Caco-2 (cell line): ENCODE results near the gene POU1F1. TPM values are rescaled to one million over a fixed set of nuclear protein-coding genes. Genes with fewer than 3 reads are reported as not detected.
"Not testable (repeated sequence)": the region's sequence is repeated elsewhere in the genome, so short reads cannot be mapped to it uniquely, and the experiment has no call there.

Source experiments
- BruUV-seq: library from RNA; stranded (reverse); fragments of 400-500 nt; replicated peaks from 2 replicates; lab custom pipeline; 2021; lab: Mats Ljungman, UMichigan
- CTCF ChIA-PET: fragments of 300-600 bp; sonication (Branson Sonifier 250); formaldehyde crosslinking; loops from one replicate; lab custom pipeline; 2022; ENCODE audit warnings: antibody characterized with exemption; lab: Charles Lee
- POLR2A ChIA-PET: fragments of 300-600 bp; sonication (Branson Sonifier 250); formaldehyde crosslinking; loops from one replicate; lab custom pipeline; 2022; ENCODE audit warnings: antibody characterized with exemption; lab: Charles Lee
- DNase-seq, 2 experiments: peaks; one replicate each; pipeline versions ENCODE4 v3.0.0 to v3.0.0-alpha.2; 2020 to 2022
- H3K27me3 ChIP-seq: replicated peaks from 2 replicates; pipeline ENCODE4 v1.6.0; 2011; ENCODE audit warnings: low read length; ENCODE audit not compliant: control insufficient read depth, insufficient read depth
- H3K36me3 ChIP-seq: 2 replicates; pipeline ENCODE4 v1.5.1; 2011; ENCODE audit warnings: low read length; ENCODE audit not compliant: control insufficient read depth, insufficient read depth
- H3K4me1 ChIP-seq: fragments of 250-450 bp; sonication (Bioruptor Pico); 2 replicates; pipeline ENCODE4 v1.5.1; 2020; ENCODE audit warnings: mild to moderate bottlenecking
- H3K4me3 ChIP-seq: 2 replicates; pipeline ENCODE4 v1.5.1; 2011; ENCODE audit warnings: low read depth, mild to moderate bottlenecking, control low read depth, low read length
- H3K9me3 ChIP-seq: fragments of 250-450 bp; sonication (Bioruptor Pico); 2 replicates; pipeline ENCODE4 v1.5.1; 2020; ENCODE audit warnings: mild to moderate bottlenecking, moderate library complexity
- H3K27ac Mint-ChIP-seq: one replicate; pipeline ENCODE4 v1.8.0; 2022; ENCODE audit warnings: mixed read lengths; ENCODE audit not compliant: unreplicated experiment
- H3K27me3 Mint-ChIP-seq: one replicate; pipeline ENCODE4 v1.8.0; 2022; ENCODE audit warnings: mixed read lengths; ENCODE audit not compliant: insufficient read depth, unreplicated experiment
- H3K36me3 Mint-ChIP-seq: one replicate; pipeline ENCODE4 v1.8.0; 2022; ENCODE audit warnings: mild to moderate bottlenecking, mixed read lengths; ENCODE audit not compliant: insufficient read depth, unreplicated experiment
- H3K4me1 Mint-ChIP-seq: one replicate; pipeline ENCODE4 v1.8.0; 2022; ENCODE audit warnings: low read depth, mixed read lengths; ENCODE audit not compliant: unreplicated experiment
- H3K4me3 Mint-ChIP-seq: one replicate; pipeline ENCODE4 v1.8.0; 2022; ENCODE audit warnings: mild to moderate bottlenecking, moderate library complexity, mixed read lengths; ENCODE audit not compliant: unreplicated experiment
- H3K9me3 Mint-ChIP-seq: one replicate; pipeline ENCODE4 v1.8.0; 2022; ENCODE audit warnings: mixed read lengths; ENCODE audit not compliant: unreplicated experiment
- CTCF ChIP-seq, 2 experiments: fragments of 200-600 bp in 1 of 2; IDR thresholded peaks; 1 replicate in 1 of 2; 2 replicates in 1 of 2; pipeline versions ENCODE4 v1.5.1 to v1.8.0; 2011 to 2022; ENCODE audit warnings: antibody characterized with exemption in 1 of 2, control low read depth in 1 of 2, inconsistent platforms in 1 of 2, low read depth in 1 of 2, low read length in 1 of 2, mild to moderate bottlenecking in 1 of 2, moderate library complexity in 1 of 2; ENCODE audit not compliant: insufficient read depth in 1 of 2, severe bottlenecking in 1 of 2, unreplicated experiment in 1 of 2
- intact Hi-C: fragments of 100-400 bp; cut with micrococcal nuclease; formaldehyde crosslinking; loops from one replicate; pipeline ENCODE4 v1.10.0; 2022; ENCODE audit not compliant: unreplicated experiment
- total RNA-seq: library from RNA; stranded (reverse); gene quantifications from 2 replicates; pipeline ENCODE4 v1.2.3, GENCODE V29; 2022

Gene POU1F1
- total RNA-seq, 1 experiment from 2014 or later, result not detected

DNA sequence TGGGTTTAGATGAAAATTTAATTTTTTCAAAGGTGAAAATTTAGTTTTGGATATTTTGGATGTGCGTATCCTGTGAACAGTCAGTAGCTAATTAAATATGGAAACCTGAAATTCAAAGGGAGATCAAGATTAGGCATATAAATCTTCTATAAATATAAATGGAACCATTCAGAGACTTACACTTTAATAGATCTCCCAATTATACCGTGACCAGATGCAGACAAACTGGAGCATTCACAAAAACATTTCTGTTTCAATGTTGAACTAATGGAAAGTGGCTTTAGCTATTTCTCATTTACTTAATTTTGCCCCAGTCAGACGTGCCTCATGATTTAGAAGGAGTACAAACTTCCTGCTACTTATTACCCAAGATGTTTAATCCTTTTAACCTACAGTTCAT lies 29.1 kb upstream of the POU1F1 start:
- H3K4me3 Mint-ChIP-seq, result no peak overlapping the region
- Histone ChIP-seq H3K4me1 (no peaks in the 10 kb centered on the region), H3K4me3 (no peak overlapping the region), H3K27me3 (no peaks in the 10 kb centered on the region), H3K9me3 (no peaks in the 10 kb centered on the region), H3K36me3 (no peaks in the 10 kb centered on the region)
- BruUV-seq, result no TSS peak
- H3K27me3 Mint-ChIP-seq, result no peaks in the 10 kb centered on the region
- H3K9me3 Mint-ChIP-seq, result no peaks in the 10 kb centered on the region
- ChIA-PET POLR2A (no interaction called here), CTCF (no interaction called here)
- intact Hi-C loops, result no loop called here
- H3K4me1 Mint-ChIP-seq, result no peaks in the 10 kb centered on the region
- DNase-seq, result no peak
- no peak overlapping the region for H3K27ac Mint-ChIP-seq
- no peaks in the 10 kb centered on the region for H3K36me3 Mint-ChIP-seq
- TF ChIP-seq CTCF (IDR thresholded peaks at IDR 0.05; ENCODE audit: insufficient read depth in 1 of 2, low read depth in 1 of 2, low read length in 1 of 2, severe bottlenecking in 1 of 2, unreplicated experiment in 1 of 2), result no peak

DNA sequence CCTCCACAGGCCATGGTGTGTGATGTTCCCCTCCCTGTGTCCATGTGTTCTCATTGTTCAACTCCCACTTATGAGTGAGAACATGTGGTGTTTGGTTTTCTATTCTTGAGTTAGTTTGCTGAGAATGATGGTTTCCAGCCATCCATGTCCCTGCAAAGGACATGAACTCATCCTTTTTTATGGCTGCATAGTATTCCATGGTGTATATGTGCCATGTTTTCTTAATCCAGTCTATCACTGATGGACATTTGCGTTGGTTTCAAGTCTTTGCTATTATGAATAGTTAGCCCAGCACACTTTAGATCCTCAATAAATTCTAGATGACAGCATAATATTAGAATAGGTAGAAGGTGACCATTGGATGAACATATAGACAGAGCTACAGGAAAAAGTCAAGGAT lies 28.6 kb upstream of the POU1F1 start:
- H3K4me3 Mint-ChIP-seq, H3K36me3 Mint-ChIP-seq, H3K9me3 Mint-ChIP-seq, intact Hi-C loops, CTCF ChIA-PET, H3K27me3 Mint-ChIP-seq, DNase-seq, H3K27me3 ChIP-seq, POLR2A ChIA-PET, H3K36me3 ChIP-seq, BruUV-seq, H3K4me1 ChIP-seq, H3K4me3 ChIP-seq, H3K27ac Mint-ChIP-seq, H3K9me3 ChIP-seq, H3K4me1 Mint-ChIP-seq: not testable (repeated sequence)

DNA sequence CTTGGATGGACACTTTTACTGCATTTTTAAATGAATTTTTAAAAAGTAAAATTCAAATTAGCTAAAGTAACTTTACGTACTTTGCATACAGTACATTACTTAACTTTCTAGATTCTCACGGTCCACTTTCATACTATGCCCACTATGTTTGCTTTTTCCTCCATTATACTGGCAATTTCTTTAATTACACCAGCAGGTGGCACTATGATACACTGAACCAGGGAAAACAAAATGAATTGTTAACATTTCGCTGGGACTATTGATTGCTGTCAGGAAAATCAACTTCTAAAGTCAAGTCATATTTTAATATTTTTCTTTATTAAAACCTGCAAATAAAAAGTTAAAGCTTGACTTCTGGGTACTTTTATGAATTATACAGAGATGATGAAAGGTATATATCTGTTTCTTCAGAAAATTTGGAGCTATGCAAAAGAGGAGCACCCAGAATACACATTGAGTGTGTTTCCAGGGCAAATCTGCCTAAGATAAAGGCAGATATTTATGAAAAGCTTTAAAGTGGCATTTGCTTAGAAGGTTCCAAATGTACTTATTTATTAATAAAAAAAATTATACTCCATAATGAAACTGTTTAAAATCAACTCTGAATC lies 21.8 kb upstream of the POU1F1 start:
- POLR2A ChIA-PET, result no interaction called here
- no peaks in the 10 kb centered on the region for H3K4me1 Mint-ChIP-seq
- peak; percentile 49 to 52 for TF ChIP-seq CTCF (IDR thresholded peaks at IDR 0.05; ENCODE audit: insufficient read depth in 1 of 2, low read depth in 1 of 2, low read length in 1 of 2, severe bottlenecking in 1 of 2, unreplicated experiment in 1 of 2)

More for the DNA sequence above, 21.8 kb upstream of the POU1F1 start:
- Histone ChIP-seq H3K4me1 (no peaks in the 10 kb centered on the region), H3K4me3 (no peak overlapping the region), H3K36me3 (no peaks in the 10 kb centered on the region), H3K27me3 (no peaks in the 10 kb centered on the region), H3K9me3 (no peaks in the 10 kb centered on the region)
- Mint-ChIP-seq H3K36me3 (no peaks in the 10 kb centered on the region), H3K27me3 (no peaks in the 10 kb centered on the region), H3K27ac (no peak overlapping the region), H3K4me3 (no peak overlapping the region), H3K9me3 (no peaks in the 10 kb centered on the region)
- intact Hi-C loops, result loop anchor here (1.0 to 10.0 kb wide), 7 partner anchors 52 to 884 kb away; no protein-coding TSS in a partner anchor
- CTCF ChIA-PET, result interaction anchor here (0.5 kb wide), 1 partner anchor 244 kb away, joined by 3 read pairs; no protein-coding TSS in a partner anchor
- BruUV-seq, result no TSS peak
- peak in 1 of 2 experiments; percentile 35 for DNase-seq
